ENCODE measurements around the gene GPR150. TPM values are rescaled to one million over a fixed set of nuclear protein-coding genes. Genes with fewer than 3 reads are reported as not detected.

Gene GPR150
- total RNA-seq, 1 experiment from 2014 or later = 0.54 TPM

DNA sequence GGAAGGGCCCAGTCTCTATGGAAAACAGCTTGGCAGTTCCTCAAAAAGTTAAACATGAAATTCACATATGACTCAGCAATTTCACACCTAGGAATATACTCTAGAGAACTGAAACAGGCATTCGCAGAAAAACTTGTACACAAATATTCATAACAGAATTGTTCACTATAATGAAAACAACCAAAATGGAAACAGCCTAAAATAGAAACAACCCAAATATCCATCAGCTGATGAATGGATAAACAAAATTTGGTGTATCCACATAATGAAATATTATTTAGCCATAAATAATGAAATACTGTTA lies 4.8 kb upstream of the GPR150 start:
- CTCF ChIA-PET = no interaction called here
- no peak overlapping the region for H3K27ac ChIP-seq (ENCODE audit: low read length)
- in situ Hi-C loops (cut with HindIII; ENCODE audit: low pct_unique_long_range_greater_than_20kb, low sequenced_read_pairs) = no loop called here
- peaks cover 15% of the 10 kb centered on the region; the same call in 1 of the 2 replicates for H3K9me3 ChIP-seq (ENCODE audit: control insufficient read depth, insufficient read depth, low read depth, low read length)
- no peak for ATAC-seq
- no TSS peak for BruUV-seq (replicated peaks)
- no peaks in the 10 kb centered on the region for H3K27me3 ChIP-seq (ENCODE audit: control insufficient read depth, insufficient read depth, low read length)
- TF ChIP-seq SIN3A (IDR thresholded peaks at IDR 0.05; ENCODE audit: borderline replicate concordance, insufficient read depth, low read depth, low read length) (no peak), TCF7L2 (IDR thresholded peaks at IDR 0.05; ENCODE audit: low read depth, low read length) (no peak)
- TF ChIP-seq, protein P1, sequence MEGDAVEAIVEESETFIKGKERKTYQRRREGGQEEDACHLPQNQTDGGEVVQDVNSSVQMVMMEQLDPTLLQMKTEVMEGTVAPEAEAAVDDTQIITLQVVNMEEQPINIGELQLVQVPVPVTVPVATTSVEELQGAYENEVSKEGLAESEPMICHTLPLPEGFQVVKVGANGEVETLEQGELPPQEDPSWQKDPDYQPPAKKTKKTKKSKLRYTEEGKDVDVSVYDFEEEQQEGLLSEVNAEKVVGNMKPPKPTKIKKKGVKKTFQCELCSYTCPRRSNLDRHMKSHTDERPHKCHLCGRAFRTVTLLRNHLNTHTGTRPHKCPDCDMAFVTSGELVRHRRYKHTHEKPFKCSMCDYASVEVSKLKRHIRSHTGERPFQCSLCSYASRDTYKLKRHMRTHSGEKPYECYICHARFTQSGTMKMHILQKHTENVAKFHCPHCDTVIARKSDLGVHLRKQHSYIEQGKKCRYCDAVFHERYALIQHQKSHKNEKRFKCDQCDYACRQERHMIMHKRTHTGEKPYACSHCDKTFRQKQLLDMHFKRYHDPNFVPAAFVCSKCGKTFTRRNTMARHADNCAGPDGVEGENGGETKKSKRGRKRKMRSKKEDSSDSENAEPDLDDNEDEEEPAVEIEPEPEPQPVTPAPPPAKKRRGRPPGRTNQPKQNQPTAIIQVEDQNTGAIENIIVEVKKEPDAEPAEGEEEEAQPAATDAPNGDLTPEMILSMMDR (IDR thresholded peaks at IDR 0.05) = no peak
- TF ChIP-seq, protein P2, sequence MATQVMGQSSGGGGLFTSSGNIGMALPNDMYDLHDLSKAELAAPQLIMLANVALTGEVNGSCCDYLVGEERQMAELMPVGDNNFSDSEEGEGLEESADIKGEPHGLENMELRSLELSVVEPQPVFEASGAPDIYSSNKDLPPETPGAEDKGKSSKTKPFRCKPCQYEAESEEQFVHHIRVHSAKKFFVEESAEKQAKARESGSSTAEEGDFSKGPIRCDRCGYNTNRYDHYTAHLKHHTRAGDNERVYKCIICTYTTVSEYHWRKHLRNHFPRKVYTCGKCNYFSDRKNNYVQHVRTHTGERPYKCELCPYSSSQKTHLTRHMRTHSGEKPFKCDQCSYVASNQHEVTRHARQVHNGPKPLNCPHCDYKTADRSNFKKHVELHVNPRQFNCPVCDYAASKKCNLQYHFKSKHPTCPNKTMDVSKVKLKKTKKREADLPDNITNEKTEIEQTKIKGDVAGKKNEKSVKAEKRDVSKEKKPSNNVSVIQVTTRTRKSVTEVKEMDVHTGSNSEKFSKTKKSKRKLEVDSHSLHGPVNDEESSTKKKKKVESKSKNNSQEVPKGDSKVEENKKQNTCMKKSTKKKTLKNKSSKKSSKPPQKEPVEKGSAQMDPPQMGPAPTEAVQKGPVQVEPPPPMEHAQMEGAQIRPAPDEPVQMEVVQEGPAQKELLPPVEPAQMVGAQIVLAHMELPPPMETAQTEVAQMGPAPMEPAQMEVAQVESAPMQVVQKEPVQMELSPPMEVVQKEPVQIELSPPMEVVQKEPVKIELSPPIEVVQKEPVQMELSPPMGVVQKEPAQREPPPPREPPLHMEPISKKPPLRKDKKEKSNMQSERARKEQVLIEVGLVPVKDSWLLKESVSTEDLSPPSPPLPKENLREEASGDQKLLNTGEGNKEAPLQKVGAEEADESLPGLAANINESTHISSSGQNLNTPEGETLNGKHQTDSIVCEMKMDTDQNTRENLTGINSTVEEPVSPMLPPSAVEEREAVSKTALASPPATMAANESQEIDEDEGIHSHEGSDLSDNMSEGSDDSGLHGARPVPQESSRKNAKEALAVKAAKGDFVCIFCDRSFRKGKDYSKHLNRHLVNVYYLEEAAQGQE (IDR thresholded peaks at IDR 0.05; ENCODE audit: insufficient read depth in 1 of 2, low read depth in 2 of 2, low read length in 1 of 2) = no peak
- POLR2A ChIA-PET = interaction anchor here (0.7 kb wide), 1 partner anchor 903 kb away, joined by 4 read pairs; no protein-coding TSS in a partner anchor
- no peaks in the 10 kb centered on the region for H3K36me3 ChIP-seq (ENCODE audit: control insufficient read depth, insufficient read depth, low read length)
- H3K4me1 ChIP-seq (ENCODE audit: control insufficient read depth, insufficient read depth, low read length) = peaks cover 4% of the 10 kb centered on the region; the same call in 1 of the 2 replicates
- DNase-seq (ENCODE audit: low read depth, low spot score) = no peak
- H3K4me3 ChIP-seq (ENCODE audit: low read depth in 2 of 2, low read length in 2 of 2) = no peak overlapping the region
- intact Hi-C loops (cut with micrococcal nuclease; ENCODE audit: unreplicated experiment) = loop anchor here (10.0 kb wide), 1 partner anchor 60 kb away; the partner anchor contains the start of genes ARSK and SKIC3

DNA sequence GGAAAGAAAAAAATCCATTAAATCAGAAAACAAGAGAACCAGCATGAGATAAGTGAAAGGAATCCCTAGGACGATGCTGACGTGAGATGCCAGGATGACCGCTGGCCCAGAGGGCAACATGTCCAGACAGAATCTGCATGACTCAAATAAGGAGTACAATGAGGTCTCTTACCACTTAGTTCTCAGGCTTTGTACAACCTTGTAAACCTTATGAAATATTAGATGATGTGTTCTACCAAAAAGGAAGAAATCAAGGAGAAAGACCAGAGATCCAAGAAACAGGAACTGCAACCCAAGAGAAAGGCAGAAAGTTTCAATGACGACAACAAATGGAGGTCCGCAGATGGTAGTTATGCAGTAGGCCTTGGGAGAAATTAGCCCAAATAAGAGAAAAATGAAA lies 2.8 kb upstream of the GPR150 start:
- no peaks in the 10 kb centered on the region for H3K27me3 ChIP-seq (ENCODE audit: control insufficient read depth, insufficient read depth, low read length)
- no peak for DNase-seq (ENCODE audit: low read depth, low spot score)
- peaks cover 10% of the 10 kb centered on the region for H3K4me1 ChIP-seq (ENCODE audit: control insufficient read depth, insufficient read depth, low read length)
- POLR2A ChIA-PET = no interaction called here
- CTCF ChIA-PET = no interaction called here
- BruUV-seq (replicated peaks) = no TSS peak
- intact Hi-C loops (cut with micrococcal nuclease; ENCODE audit: unreplicated experiment) (loop anchor here (10.0 kb wide), 1 partner anchor 62 kb away; the partner anchor contains the start of genes ARSK and SKIC3), in situ Hi-C loops (cut with HindIII; ENCODE audit: low pct_unique_long_range_greater_than_20kb, low sequenced_read_pairs) (no loop called here)
- TF ChIP-seq POLR2AphosphoS5 (IDR thresholded peaks at IDR 0.05; ENCODE audit: low read depth, low read length) = no peak
- TF ChIP-seq, protein P1 (IDR thresholded peaks at IDR 0.05) = no peak
- TF ChIP-seq, protein P2 (IDR thresholded peaks at IDR 0.05; ENCODE audit: insufficient read depth in 1 of 2, low read depth in 2 of 2, low read length in 1 of 2) = no peak
- TF ChIP-seq SIN3A (IDR thresholded peaks at IDR 0.05; ENCODE audit: borderline replicate concordance, insufficient read depth, low read depth, low read length) = no peak
- TF ChIP-seq TCF7L2 (IDR thresholded peaks at IDR 0.05; ENCODE audit: low read depth, low read length) = no peak
- peaks cover 15% of the 10 kb centered on the region; the same call in 1 of the 2 replicates for H3K9me3 ChIP-seq (ENCODE audit: control insufficient read depth, insufficient read depth, low read depth, low read length)
- H3K36me3 ChIP-seq (ENCODE audit: control insufficient read depth, insufficient read depth, low read length) = no peaks in the 10 kb centered on the region
- no peak overlapping the region for H3K4me3 ChIP-seq (ENCODE audit: low read depth in 2 of 2, low read length in 2 of 2)
- no peak for ATAC-seq
- H3K27ac ChIP-seq (ENCODE audit: low read length) = peak overlapping the region; percentile 44; the same call in 1 of the 2 replicates
